GM18868 (cell line): ENCODE measurements around the gene SELENOW.
A peak's percentile ranks its signal among the peaks of the same experiment; 100 is the strongest.
"Not testable (repeated sequence)": the region's sequence is repeated elsewhere in the genome, so short reads cannot be mapped to it uniquely, and the experiment has no call there.

Experiments used
- ATAC-seq: cut with Tn5 transposase; IDR thresholded peaks from one replicate; pipeline ENCODE4 v1.9.1; 2021; ENCODE audit warnings: mild to moderate bottlenecking, moderate library complexity; ENCODE audit not compliant: unreplicated experiment

SELENOW gene

GRCh38 chr19:47778049-47778953, at the start of gene SELENOW:
Gene SELENOW, plus strand, starts transcription at chr19:47778703. Its CDS starts 83 bp downstream, at chr19:47778786.
- peak; percentile 77 for ATAC-seq

- ATAC-seq, result no peak
These were observed 49.1 kb upstream of the SELENOW start for GRCh38 chr19:47729468-47729798.

DNA sequence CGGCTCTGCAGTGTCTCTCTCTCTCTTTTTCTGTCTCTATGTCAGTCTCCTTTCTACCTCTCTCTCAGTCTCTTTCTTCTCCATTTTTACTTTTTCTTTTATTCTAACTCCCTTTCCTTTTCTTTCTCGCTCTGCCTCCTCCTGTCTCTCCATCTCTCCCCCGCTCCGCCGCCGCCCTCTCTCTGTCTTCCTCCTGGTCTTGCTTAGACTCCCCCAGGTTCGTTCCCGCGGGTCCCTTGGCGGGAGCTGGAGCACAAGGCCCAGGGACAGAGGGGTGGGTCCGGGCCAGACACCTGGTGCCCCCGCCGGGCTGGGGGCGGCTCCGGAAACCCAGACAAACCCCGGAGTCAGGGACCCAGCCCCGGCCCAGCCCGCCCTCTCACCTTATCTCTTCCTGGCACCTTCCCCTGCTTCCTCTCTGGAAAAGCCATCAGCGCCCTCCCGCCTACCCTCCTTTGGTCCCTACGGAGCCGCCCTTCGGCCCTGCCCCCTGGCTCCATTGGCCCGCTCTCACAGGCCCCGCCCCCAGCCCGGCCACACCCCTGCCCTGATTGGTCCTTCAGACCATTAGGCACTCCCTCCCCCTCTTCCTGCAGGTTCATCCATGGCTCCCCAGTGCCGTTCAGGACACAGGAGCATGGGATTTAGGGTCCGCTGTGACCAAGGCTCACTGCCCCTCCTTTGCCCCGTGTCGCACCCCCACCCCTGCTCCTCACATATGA, 48.5 kb upstream of the SELENOW start:
- no peak for ATAC-seq

DNA sequence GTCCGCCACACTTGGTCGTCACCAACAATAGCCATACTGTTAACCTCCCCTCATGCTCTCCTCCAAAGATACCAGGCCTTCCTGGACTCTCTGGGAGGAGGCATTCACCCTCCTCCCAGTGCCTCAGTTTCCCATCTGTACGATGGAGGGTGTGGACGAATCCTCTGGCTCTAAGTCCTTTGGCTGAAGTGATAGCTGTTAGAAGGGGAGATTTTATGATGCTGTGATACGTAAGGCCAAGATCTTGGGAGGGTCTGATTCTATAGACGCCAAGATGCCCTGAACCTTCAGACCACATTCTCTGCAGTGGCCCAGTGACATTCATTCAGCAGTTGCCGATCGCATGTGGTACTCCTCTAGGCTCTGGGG, 48.0 kb upstream of the SELENOW start:
- ATAC-seq, result no peak

DNA sequence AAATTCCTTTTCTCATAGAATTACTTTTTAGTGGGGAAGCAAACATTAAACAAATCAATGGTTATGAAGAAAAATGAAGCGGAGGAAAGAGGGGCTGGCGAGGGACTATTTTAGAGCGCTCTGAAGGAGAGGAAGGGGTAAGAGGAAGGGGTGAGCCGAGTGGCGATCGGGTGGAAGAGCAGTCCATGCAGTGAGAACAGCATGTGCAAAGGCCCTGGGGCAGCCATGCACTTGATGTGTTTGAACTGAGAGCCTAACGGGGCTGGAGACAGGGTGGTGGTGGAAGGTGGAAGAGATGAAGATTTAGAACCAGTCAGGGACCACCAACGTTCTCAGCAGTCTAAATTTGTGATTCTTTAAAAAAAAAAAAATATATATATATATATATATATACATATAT, 47.6 kb upstream of the SELENOW start:
- no peak for ATAC-seq

GRCh38 chr19:47735131-47735530, 43.4 kb upstream of the SELENOW start:
- ATAC-seq, result no peak

DNA sequence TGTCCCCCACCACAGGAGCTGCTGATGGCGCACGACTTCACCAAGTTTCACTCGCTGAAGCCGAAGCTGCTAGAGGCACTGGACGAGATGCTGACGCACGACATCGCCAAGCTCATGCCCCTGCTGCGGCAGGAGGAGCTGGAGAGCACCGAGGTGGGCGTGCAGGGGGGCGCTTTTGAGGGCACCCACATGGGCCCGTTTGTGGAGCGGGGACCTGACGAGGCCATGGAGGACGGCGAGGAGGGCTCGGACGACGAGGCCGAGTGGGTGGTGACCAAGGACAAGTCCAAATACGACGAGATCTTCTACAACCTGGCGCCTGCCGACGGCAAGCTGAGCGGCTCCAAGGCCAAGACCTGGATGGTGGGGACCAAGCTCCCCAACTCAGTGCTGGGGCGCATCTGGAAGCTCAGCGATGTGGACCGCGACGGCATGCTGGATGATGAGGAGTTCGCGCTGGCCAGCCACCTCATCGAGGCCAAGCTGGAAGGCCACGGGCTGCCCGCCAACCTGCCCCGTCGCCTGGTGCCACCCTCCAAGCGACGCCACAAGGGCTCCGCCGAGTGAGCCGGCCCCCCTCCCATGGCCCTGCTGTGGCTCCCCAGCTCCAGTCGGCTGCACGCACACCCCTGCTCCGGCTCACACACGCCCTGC, 37.5 kb upstream of the SELENOW start:
- ATAC-seq, result no peak

DNA sequence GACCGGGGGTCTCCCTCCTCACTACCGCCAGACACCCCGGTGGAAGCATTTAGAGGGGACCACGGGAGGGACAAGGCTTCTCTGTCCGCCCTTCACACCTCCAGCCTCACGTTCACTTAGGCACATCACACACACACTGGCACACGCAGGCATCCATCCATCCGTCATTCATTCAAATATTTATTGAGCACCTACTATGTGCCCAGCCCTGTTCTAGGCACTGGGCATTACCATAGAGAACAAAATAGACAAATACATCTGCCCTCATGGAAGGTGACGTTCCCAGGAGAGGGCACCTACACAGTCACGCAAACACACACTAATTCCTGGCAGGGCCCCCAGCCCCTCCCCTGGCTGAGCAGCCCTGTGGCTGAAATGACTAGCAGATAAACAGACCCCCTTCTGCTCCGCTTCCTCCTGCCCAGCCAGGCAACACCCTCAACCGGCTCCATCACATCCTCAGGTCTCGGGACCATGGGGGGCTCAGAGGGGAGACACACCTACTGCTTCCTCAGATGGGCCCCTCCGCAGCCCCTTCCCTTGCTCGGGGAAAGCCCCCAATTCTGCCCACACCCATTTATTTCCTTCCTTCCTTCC, 36.9 kb upstream of the SELENOW start:
- ATAC-seq, result no peak

DNA sequence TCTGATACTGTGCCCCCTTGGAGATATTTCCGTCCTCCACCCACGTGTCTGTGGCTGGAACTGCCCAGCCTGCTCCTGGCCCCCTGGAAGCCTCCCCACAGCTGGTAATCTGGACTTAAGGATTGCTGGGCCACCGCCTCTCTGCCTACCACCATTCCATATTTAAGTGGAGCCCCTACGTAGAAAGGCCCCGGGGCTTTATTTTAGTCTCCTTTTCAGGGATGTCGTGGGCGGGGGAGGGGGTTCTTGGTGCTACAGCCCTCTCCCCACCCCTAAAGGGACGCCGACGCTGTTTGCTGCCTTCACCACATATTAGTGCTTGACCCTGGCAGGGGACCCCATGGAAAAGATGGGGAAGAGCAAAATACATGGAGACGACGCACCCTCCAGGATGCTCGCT, 35.9 kb upstream of the SELENOW start:
- no peak for ATAC-seq

- ATAC-seq, result peak; percentile 68
These were observed 33.2 kb upstream of the SELENOW start, which contains the start of gene NOP53 for GRCh38 chr19:47745010-47745901. Gene NOP53, plus strand, starts transcription at chr19:47745546. Its CDS starts 14 bp downstream, at chr19:47745560.

DNA sequence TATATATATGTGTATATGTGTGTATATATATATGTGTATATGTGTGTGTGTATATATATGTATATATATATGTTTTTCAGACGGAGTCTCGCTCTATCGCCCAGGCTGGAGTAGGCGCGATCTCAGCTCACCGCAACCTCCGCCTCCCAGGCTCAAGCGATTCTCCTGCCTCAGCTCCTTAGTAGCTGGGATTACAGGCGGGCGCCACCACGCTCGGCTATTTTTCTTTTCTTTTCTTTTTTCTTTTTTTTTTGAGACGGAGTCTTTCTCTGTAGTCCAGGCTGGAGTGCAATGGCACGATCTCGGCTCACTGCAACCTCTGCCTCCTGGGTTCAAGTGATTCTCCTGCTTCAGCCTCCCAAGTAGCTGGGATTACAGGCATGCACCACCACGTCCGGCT, 32.4 kb upstream of the SELENOW start:
- not testable (repeated sequence) for ATAC-seq

- no peak for ATAC-seq
These were observed 29.2 kb upstream of the SELENOW start for GRCh38 chr19:47749326-47749725.

DNA sequence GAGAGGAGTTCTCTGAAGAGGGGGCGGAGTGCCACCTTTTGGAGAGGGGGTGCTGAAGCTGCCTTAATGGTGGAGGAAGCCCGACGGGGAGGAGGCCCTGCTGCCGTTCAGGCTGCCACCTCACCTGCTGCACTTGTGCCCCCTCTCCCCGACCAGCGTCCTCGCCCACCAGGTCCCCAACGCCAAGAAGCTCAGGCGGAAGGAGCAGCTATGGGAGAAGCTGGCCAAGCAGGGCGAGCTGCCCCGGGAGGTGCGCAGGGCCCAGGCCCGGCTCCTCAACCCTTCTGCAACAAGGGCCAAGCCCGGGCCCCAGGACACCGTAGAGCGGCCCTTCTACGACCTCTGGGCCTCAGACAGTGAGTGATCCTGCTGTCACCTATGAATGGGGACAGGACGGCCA, 27.8 kb upstream of the SELENOW start:
- ATAC-seq, result no peak

- ATAC-seq, result no peak
These were observed 25.9 kb upstream of the SELENOW start for GRCh38 chr19:47752440-47753211.

DNA sequence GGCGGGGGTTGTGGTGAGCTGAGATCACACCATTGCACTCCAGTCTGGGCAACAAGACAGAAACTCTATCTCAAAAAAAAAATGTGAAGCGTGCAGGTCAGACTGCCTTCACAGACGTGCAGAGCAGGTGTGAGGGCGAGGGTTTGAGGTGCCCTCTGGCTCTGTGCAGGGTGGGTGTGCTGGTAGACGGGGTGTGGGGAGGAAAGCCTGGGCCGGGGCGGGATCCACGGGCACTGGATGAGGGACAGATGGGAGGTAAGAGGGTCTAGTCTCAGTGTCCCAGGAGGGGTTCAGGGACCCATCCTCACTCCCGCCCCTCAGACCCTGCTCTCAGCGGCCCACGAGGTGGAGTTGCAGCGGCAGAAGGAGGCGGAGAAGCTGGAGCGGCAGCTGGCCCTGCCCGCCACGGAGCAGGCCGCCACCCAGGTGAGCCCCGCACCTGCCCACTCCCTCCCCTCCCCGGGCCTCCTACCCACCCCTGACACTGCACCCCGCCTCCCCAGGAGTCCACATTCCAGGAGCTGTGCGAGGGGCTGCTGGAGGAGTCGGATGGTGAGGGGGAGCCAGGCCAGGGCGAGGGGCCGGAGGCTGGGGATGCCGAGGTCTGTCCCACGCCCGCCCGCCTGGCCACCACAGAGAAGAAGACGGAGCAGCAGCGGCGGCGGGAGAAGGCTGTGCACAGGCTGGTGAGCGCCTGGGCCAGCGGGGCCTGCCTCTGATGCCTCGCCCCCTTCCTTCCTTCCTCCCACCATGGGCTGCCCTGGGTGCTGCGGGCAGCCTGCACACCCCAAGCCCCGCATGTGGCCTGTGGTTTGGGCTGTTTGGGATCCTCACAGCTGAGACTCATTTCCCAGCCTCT, 24.1 kb upstream of the SELENOW start:
- ATAC-seq, result no peak

GRCh38 chr19:47755065-47755761, 23.3 kb upstream of the SELENOW start:
- no peak for ATAC-seq

DNA sequence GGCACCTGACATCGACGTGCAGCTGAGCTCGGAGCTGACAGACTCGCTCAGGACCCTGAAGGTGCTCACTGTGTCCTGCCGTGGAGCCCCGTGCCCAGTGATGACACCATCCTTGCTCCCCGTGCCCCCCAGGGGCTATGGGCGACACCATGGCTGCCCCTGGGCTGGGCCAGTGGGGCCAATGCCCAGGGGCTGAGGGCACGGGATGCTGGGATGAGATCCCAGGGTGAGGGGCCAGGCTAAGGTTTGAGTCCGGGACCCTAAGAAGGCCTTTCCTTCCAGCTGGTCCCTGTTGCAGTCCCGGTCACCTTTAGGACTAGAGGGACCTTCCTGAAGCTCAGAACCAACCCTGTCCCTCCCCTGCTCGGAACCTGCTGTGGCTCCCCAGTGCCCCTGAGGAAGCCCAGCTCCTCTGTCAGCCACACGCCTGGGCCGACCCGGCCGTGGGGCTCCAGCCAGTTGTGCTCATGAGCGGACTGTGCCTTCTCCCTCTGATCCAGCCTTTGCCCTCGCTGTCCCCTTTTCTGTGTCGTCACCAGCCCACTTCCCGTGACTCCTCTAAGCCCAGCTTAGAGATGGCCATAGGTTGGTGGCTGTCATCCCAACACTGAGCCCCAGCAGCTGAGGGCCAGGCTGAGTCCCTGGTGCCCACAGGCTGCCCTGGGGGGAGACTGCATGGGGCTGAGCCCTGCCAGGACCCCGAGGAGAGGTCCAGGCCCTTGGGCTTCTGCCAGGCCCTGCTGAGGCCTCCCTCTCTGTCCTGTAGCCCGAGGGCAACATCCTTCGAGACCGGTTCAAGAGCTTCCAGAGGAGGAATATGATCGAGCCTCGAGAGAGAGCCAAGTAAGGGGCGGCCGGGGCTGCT, 22.5 kb upstream of the SELENOW start:
- ATAC-seq, result no peak
